Measurements from ENCODE around the gene ITIH4.

DNA sequence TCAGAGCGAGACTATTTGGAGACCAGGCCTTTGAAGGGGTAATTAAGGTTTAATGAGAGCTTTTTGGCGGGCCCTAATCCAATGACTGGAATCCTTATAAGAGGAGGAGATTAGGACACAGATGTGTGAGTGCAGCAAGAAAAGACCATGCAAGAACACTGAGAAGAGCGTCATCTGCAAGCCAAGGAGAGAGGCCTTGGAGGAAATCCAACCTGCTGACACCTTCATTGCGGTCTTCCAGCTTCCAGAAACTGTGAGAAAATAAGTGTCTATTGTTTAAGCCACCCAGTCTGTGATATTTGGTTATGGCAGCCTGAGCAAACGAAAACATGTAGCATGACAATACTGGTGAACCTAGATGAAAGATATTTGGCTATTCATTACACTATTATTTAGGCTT is 27.4 kb upstream of the ITIH4 start:
- TF ChIP-seq CTCF (IDR thresholded peaks at IDR 0.05) (no peak), POLR2AphosphoS5 (IDR thresholded peaks at IDR 0.05) (no peak), POLR2A (IDR thresholded peaks at IDR 0.05) (no peak)
